Bone marrow (tissue), 2 donors: ENCODE results near the gene HVCN1.

Experiments used
- DNase-seq, 2 donors: peaks; one replicate each; lab custom pipeline; 2025; lab: John Stamatoyannopoulos, UW

HVCN1 gene

DNA sequence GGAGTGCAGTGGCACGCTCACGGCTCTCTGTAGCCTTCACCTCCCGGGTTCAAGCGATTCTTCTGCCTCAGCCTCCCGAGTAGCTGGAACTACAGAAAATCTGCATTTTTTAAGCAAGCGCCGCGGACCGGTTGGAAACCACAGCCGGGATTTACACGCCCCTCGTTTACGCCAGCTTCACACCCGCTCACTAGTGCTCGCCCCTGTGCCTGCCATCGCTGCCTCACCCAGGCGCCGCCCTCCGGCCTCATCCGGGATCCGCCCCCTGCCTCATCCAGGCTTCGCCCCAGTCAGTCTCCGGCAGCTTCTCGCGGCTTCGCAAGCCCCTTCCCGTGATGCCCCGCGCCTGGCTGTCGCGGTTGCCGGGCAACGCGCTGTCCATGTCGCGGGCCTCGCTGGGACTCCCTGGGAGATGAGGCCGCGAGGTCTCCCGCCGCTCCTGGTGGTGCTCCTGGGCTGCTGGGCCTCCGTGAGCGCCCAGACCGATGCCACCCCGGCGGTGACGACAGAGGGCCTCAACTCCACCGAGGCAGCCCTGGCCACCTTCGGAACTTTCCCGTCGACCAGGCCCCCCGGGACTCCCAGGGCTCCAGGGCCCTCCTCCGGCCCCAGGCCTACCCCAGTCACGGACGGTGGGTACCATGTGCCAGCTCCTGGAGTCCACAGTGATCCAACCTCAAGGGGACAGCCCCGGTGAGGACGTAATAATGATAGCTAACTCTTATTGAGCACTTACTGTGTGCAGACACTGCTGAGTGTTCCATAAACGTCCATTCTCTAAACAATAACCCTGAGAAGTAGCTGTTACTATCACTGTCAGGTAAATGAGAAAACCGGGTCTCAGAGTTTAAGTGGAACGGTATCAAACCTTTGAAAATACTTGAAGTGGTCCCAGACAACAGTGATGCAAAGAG lies 74.9 kb downstream of the HVCN1 start, which contains the start of gene TCTN1:
Gene TCTN1, plus strand, starts transcription at position 359 of the 914 bp plus-strand sequence. Its CDS starts 54 bp downstream, at position 413.
- peak; percentile 82 to 86 for DNase-seq

- no peak for DNase-seq
These were observed 75.7 kb downstream of the HVCN1 start for GRCh38 chr12:110613071-110613770.

DNA sequence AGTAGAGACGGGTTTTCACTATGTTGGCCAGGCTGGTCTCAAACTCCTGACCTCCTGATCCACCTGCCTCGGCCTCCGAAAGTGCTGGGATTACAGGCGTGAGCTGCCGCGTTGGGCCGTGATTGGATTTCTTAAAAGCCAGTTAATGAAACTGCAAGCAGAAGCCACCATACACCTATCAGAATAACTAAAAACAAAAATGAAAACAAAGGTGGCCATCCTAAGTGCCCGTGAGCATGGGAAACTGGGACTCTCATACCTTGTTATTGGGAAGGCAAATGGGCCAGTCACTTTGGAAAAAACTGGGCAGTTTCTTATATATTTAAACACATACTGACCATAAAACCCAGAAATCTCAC lies 82.7 kb downstream of the HVCN1 start:
- no peak for DNase-seq

DNA sequence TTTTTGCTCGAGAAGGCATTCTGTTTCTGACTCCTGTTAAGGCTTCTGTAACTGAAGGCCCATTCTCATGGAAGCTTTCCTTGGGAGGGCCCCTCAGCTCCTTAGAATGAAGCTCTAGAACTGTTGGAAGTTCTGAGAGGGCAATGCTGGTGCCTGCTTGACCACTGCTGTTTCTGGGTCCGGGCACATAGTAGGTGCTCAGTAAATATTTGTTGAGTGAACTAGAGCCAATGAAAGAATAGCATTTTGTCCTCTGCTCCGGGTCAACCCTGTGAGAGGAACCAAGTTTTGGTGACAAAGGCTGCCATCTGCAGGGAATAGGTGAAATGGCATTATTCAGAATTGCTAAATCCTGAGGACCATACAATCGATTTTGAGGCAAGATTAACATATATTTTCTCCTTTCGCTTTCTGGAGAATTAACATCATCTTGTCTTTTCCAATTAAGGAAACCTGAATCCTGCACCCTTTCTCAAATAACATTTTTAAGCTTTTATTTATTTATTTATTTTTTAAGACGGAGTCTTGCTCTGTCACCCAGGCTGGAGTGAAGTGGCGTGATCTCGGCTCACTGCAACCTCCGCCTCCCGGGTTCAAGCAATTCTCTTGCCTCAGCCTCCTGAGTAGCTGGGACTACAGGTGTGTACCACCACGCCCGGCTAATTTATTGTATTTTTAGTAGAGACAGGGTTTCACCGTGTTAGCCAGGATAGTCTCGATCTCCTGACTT lies 86.7 kb downstream of the HVCN1 start:
- DNase-seq = peak; percentile 10 to 47

DNA sequence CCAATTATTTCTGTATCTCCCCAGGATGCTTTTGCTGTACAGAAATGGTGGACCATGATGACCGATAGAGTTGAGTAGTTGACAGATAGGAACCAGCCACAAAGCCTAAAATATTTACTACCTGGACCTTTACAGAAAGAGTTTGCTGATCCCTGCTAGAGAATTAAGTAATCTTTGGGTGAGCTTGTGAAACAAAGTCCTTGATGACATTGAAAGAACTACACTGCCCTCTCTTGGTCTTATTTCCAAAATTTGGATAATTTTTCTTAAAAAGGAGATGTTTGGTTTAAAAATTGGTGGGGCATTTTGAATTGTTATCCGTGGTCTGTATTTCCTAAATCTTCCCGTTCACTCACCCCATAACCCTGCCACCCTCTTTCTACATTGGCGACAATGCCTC lies 88.7 kb downstream of the HVCN1 start:
- peak in 1 of 2 donors; percentile 40 for DNase-seq

DNA sequence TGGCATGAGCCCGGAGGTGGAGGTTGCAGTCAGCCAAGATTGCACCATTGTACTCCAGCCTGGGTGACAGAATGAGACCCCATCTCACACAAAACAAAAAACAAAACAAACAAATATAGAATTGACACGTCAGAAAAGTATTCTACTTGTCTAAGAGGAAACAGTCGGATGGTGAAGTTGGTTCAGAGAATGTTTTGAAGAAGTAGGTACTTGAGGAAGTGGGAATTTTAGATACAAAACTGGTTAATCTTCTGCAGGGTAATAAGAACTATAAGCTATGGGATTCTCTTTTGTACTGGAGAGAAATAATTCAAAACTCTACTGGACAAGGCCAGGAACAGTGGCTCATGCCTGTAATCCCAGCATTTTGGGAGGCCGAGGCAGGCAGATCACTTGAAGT lies 89.6 kb downstream of the HVCN1 start:
- DNase-seq = no peak
